Stimulated activated CD4-positive, alpha-beta T cell treated with anti-CD3 and anti-CD28 coated beads, Interleukin-4, amount 100 ng/mL, for 24 hours (primary cell): ENCODE data around the gene C1QTNF5.

Source experiments
- DNase-seq: peaks from one replicate; pipeline ENCODE4 v3.0.0-alpha.2; 2020

C1QTNF5 gene

DNA sequence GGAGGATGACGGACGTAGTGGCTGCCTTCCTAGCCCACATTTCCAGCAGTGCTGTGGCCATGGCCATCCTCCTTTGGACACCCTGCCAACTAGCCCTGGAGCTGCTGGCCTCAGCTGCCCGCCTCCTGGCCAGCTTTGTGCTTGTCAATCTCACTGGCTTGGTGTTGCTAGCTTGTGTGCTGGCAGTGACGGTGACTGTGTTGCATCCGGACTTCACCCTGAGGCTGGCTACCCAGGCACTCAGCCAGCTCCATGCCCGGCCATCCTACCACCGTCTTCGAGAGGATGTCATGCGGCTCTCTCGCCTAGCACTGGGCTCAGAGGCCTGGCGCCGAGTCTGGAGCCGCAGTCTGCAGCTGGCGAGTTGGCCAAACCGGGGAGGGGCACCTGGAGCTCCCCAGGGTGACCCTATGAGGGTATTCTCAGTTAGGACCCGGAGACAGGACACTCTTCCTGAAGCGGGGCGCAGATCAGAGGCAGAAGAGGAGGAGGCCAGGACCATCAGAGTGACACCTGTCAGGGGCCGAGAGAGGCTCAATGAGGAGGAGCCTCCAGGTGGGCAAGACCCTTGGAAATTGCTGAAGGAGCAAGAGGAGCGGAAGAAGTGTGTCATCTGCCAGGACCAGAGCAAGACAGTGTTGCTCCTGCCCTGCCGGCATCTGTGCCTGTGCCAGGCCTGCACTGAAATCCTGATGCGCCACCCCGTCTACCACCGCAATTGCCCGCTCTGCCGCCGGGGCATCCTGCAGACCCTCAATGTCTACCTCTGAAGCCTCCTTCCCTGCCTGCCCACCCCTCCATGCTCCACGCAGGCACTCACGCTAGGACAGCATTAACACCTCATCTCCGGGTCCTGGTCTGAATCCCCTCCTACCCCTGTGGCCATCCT is 4.8 kb downstream of the C1QTNF5 start:
- no peak for DNase-seq

GRCh38 chr11:119335091-119335654 is 5.5 kb downstream of the C1QTNF5 start:
- no peak for DNase-seq

DNA sequence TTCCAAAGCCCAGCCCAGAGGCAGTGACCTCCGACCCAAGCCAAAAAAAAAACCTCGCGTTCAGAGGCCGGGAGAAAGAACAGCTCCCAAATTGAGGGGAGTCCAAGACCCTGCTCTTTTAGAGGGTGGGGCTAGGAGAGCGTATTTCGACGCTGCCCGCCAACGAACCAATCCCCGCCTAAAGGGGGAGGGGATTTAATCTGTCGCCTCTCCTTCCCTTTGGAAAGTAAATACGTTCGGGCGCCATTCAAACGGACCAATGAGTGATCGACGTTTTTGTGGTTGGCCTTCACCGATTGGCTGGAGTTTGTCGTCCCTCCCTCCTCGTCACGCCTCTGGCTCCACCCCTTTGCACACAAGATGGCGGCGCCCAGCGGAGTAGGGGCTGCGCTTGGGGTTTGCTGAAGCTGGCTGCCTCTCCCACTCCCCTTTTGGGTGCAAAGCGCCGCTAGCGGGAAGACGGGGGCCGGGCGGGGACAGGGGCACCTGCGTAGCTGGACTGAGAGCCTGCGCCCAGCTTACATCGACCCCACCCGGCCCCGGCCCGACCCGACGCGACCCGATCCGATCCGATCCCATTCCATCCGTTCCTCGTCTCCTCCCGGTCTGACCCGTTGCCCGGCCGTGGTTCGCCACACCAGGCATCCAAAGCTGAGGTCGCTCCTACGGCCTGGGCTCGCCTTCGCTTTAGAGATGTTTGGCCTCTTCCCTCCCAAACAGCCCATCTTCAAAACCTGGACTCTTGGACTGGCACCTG is 6.3 kb downstream of the C1QTNF5 start, which contains the start of gene RNF26:
Gene RNF26 (plus strand): TSS at position 354 of the 757 bp plus-strand sequence. CDS start 596 bp downstream, outside the sequence.
- DNase-seq = peak; percentile 96

DNA sequence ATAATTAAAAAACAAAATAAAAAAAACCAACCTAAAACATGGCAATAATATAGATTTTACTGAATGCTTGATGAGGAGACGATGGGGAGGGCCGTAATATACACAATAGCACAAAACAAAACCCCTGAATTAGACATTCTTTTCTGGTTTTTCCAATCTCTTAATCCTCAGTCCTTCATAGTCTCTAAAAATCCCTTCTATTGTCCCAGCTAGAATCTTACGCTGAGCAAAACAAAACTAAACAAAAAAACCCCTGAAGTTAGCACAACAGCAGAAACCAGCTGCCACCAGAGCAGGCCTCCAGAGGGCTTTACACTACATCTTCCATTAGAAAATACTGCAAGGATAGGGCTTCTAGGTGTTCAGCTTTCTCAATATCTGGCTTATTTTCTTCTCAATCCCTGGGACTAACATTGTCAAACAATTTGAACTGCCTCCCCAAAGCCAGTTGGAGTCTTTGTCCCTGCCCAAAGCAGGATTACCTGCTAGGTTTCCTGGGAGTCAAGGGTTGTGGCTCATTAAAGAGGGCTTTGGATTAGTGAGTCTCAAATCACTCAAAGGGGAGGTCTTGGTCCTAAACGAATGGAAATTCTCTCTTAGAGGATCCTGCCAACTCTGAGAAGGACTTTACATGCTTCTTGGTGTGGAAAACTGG is 8.4 kb downstream of the C1QTNF5 start:
- no peak for DNase-seq

GRCh38 chr11:119330237-119330636 is 10.4 kb downstream of the C1QTNF5 start:
- DNase-seq = no peak

DNA sequence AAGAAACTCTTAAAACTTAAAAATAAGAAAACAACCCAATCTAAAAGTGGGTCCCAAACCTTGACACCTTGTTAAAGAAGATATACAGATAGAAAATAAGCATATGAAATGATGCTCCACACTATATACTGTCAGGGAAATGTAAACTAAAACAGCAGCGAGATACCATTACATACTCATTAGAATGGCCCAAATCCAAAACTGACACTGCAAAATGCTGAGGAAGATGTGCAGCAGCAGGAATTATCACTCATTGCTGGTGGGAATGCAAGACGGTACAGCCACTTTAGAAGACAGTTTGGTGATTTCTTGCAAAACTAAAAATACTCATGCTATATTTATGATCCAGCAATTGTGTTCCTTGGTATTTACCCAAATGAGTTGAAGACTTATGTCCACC is 11.4 kb downstream of the C1QTNF5 start:
- DNase-seq = no peak

GRCh38 chr11:119324189-119324588 is 16.5 kb downstream of the C1QTNF5 start:
- no peak for DNase-seq

GRCh38 chr11:119323532-119324033 is 17.1 kb downstream of the C1QTNF5 start:
- peak; percentile 84 for DNase-seq

GRCh38 chr11:119322921-119323531 is 17.7 kb downstream of the C1QTNF5 start:
- no peak for DNase-seq

DNA sequence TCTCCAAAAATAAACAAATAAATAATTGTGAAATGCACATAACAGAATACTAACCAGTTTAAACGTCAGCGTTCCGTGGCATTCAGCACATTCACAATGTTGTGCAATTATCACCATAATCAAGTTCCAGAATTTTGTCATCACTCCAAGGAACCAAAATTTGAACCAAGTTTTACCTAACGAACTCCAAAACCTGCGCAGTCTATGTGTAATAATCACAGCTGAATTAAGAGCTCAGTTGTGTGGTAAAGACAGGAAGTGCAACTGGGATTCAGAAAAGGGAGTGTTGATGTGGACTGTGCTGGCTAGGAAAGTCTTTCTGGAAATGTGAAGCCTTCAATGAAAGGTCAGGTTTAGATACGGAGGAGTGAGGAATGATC is 18.3 kb downstream of the C1QTNF5 start:
- no peak for DNase-seq

DNA sequence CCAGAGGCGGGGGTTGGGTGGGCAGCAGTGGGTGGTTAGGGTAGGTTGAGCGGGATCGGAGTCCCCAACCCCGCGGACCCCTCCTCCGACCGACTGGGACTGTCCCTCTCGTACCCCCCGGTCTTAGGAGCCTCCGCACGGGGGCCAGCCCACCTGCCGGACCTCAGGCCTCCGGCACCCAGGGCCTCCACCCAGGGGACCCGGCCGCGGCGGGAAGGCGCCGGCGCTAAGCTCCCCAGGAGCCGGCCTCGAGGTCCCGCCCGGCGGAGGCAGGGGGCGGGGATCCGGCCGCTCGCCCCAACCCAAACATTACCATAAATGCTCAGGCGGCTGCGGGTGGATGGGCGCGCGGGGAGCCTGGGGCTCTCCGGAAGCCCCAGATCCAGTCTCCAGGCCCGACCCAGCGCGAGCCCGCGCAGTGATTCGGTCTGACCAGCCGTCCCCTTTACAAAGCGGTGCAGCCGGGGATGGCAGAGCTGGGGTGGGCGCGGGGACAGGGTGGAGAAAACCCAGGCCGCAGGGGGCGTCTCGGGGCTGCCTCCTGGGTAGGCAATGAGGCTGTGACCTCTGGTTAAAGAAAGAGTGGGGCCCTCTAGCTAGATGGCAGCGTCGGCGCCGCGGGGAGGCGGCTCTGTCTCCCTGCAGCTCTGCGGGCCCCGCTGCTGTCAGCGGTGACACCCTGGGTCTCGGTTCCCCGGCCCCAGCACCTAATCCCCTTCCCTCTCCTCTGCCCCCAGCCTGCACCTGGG is 19.7 kb downstream of the C1QTNF5 start:
- DNase-seq = peak; percentile 46

GRCh38 chr11:119320240-119320775 is 20.4 kb downstream of the C1QTNF5 start:
- no peak for DNase-seq

DNA sequence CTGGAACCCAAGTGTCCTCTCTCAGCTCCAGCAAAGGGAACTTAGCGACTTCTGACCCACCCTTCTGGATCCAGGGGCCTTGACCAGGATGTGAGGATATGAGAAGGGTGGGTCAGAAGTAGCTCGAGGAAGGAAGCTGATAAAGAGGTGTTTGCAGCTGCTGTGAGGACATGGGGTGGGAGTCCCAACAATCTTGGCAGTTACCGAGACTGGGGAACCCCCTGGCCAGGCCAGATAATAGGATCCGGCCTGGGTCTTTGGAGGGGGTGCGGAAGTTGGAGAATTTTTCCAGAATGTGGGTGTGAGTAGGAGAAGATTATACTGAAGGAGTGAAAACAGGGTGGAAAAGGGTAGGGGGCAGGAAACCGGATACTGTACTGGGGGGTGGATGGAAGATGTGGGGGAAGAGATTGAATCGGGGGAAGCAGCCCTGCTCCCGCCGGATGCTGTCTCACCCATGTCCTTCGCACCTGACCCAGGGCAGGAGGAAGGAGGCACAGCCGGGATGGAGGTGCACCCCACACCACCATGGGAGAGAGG is 20.9 kb downstream of the C1QTNF5 start:
- DNase-seq = no peak

GRCh38 chr11:119319136-119319699 is 21.5 kb downstream of the C1QTNF5 start:
- DNase-seq = no peak

GRCh38 chr11:119318240-119319135 is 22.2 kb downstream of the C1QTNF5 start:
- no peak for DNase-seq

DNA sequence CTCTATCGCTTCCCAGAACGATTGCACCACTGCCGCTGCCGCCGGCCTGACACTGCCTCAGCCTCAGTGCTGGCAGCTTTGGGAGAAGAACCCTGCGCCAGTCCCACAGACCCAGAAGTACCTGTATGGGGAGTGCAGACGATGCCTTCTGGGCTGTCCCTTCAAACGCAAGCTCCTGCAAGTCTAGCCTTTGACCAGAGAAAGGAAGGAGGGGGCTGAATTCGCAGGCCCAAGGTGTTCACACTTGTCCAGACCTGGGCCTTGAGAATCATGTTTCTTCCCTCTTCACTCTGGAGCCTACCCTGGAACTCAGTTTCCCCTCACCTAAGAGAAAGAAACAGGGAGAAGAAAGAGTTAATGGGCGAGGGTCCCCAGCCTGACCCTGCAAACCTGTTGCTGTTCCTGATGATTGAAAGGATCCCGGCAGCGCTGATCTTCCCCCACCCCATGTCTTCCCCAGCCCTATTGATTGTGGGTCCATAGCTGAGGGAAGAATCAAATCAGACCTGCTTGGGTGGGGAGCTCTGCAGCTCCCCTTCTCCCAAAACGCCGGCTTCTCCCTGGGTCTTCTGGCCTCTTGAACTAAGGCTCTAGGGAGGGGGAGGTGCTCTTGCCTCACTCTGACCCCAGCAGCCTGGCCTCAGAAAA is 23.0 kb downstream of the C1QTNF5 start:
- DNase-seq = no peak

DNA sequence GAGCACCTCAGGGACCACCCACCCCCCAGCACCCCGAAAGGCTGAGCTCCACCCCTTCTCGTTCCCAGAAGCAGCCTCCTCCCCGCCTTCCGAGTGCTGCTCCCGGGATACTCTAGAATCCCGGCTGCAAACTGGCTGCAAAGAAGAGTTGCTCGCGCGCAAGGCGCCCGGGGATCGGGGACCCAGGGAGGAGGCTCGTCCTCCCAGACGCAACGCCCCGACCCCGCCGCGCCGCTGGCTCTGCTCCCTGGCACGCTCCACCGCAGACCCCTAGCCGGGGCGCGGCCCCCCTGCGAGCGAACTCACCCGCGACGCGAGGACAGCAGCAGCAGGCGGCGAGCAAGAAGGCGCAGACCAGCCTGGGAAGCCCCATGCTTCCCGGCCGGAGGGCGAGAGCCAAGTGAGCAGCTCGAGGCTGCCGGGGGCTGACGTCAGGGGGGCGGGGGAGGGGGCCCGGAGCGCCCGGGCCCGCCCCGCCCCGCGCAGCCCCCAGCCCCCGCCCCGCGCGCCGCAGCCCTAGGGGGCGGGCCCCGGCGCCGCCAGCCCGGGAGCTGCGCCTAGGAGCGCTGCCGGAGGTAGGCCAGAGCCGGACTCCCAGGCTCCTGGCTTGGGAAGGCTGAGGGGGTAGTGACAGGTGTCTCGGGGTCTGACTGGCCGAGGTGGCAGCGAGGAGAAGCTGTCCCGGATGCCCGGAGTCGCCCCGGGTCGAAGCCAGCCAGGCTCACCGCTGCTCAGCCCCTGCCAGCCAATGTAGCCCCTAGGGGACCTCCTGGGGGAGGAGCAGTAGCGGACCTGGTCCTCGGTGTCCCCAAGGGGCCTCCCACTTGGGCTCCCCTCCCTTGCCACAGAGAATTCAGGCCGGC is 23.7 kb downstream of the C1QTNF5 start, which contains the start of gene MCAM:
Gene MCAM (minus strand): TSS at position 402 of the 863 bp plus-strand sequence. CDS start 29 bp downstream, at position 373.
- no peak for DNase-seq
